HG03520 (cell line): ENCODE data around the gene AATK.

Experiments used
- ATAC-seq: cut with Tn5 transposase; IDR thresholded peaks from one replicate; pipeline ENCODE4 v1.9.1; 2021; ENCODE audit warnings: mild to moderate bottlenecking, moderate library complexity; ENCODE audit not compliant: unreplicated experiment

The AATK gene

DNA sequence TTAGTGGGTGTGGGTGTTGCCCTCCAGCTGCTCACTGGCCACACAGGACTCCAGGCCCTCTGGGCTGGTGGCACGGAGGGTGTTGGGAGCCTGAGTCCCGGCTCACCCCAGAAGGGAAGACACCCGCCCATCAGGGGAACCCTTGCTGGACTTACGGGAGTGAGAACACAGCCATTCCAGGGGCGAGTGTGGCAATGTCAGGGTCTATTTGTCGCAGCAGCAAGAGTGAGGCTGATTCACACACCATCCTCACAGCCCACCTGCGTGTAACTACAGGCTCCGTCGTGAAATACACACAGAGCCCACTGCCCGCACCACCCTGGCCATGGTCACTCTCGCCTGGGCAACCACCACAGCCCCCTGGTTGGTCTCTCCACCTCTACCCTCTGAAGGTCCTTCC lies 17.8 kb upstream of the AATK start:
- ATAC-seq = no peak

DNA sequence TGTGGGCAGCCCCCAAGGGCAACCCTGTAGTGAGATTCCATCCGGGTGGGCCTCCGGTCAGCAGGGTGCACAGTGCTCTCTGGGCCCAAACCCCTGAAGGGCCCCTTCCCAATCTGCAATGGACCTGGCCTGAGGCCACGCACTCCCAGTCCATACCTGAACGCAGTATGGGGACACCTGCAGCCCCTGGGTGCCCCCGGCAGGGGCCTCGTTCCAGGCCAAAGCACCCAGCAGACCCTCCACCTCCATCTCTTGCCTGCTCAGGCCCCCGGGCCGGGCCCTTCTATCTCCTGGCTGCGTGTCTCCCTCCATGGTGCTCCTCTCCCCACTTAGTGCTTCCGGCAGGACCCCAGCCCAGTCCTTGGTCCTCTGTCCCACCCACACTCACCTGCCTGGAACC lies 17.3 kb upstream of the AATK start:
- ATAC-seq = no peak

DNA sequence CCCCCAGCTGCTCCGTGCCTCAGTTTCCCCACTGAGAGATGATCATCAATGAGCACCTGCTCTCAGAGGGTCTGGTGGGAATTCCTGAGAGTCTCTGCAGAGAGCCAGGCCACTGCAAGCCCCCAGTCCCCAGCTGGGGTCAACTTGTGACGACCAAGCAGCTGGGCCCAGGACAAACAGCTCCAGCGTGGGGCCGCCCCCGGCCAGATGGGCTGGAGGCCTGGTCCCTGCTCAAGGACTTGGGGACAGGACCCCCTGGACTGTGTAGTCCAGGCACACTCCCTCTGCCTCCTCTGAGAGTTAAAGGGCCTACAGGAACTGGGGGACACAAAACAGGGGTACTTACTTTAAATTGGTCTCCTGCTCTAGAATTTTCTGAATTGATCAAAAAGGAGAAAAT lies 16.6 kb upstream of the AATK start:
- no peak for ATAC-seq

DNA sequence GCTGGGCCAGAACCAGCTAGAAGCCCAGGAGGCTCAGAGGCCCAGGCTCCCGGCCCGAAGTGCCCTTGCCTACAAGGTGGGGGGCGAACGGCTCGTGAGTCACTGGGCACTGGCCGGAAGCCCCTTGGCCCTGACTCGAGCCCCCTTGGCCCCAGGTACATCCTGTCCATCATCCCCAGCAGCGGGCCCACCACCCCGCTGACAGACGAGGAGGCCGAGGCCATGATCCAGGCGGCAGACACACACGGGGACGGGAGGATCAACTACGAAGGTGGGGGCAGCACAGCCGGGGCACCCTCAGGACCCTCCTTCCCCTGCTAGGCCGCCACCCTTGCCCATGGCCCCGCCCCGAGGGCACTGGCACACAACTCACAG lies 15.8 kb upstream of the AATK start:
- ATAC-seq = no peak

DNA sequence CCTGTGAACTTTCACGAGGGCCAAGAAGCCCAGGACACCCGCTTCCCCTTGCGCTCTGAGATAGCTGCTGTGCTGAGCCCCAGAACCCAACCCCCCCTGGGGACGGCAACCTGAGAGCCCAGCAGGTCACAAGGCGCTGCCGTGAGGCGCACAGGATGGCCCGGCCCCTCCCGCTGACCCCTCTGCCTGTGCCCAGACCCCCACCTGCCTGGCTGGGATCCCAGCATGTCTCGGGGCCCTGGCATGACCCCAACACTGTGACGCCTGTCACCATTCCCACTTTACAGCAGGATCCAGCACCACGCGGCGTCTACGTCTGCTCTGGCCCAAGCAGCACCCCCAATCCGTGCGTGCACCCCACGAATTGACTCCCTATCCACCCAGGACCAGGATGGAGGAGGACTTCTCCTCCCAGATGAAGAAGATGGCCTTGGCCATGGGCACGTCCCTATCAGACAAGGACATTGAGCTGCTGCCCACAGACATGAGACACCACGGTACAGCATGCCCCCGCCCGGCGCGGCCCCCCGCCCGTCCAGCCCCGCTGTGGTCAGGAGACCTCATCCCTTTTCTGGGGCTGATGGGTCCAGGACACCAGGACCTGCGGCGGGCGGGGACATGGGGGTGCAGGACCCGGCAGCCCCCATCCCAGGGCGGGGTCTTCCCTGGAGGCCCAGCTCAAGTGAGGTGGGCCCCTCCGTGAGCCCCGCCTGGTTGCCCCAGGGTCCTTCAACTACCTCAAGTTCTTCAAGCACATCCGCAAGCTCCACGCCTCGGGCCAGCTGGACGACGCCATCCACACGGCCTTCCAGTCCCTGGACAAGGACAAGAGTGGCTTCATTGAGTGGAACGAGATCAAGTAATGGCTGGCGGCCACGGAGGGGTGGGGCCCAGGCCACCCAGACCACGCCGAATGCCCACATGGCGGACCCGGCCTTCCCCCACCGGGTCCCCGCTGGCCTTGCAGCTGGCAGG lies 15.1 kb upstream of the AATK start:
- ATAC-seq = no peak

DNA sequence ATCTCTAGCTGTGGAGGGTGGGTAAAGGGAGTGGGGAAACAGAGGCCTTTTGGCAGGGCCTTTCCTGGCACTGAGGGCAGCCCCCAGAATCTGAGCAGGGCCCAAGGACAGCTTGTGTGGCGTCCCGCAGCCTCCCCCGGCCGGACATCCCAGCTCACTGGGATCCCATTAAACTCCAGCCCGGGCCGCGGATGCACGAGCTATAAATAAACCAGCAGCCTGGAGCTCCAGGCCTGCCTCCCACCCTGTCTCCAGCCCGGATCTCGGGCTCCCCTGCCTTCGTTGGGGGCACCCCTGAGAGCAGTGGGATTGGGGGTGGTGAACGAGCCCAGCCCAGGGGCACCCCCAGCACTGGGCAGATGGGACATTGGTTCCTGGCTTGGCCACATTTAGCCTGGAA lies 13.8 kb upstream of the AATK start:
- no peak for ATAC-seq

DNA sequence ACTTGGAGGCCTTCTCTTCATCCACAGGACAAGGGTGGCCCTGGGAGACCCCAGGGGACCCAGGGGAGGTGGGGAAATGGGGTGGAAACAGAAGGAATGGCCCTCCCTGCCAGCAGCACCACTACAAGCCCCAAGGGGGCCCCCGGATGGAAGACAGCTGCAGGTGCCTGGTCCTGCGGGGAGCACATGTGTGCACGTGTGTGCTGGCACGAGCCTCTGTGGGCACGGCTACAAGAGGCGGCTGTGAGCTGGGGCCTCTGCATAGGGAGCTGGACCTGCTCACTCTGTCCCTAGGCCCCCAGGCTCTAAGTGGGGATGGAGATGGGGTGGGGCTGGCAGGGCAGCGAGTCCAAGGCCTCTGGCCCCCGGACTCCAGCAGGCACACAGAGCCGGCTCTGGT lies 13.2 kb upstream of the AATK start:
- ATAC-seq = no peak

DNA sequence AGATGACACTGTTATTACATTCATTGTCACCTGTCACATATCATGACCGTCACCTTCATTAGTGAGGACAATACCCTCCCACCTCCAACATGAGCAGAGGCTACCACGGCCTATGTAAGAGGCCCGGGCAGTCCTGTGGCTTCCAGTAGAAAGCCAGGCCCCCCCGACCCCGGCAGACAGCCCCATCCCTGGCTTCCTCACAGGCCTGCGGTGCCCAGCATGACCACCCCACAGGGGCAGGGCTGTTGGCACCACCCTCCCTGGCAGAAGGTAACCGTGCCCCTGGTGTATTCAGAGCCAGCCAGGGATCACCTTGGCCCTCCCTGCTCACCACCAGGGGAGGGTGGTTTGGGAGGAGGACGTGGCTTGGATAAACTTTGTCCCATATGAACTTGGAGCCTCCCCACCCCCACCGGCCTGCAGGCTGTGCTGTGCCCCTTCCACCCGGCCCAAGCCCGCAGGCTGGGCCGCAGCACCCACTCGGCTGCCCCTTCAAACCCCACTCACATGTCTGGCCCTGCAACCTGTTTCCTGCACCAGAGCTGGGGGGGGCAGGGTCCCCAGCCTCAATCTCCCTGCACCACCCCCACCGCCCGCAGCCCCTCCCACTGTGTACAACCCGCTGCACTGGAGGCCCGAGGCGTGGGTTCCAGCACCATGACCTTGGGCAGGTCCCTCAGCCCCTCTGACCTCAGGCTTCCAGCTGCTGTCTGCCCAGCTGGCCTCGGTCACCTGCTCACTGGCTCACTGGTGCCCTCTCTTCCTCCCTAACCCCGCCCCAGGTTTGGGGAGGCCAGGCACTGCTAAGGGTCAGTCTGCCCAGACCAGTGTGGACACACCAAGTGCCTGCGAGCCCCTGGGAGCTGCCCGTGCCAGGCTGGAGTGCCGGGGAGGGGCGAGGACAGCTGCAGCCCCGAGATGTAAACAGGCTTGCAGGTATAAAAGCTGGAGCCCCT lies 12.4 kb upstream of the AATK start:
- no peak for ATAC-seq

DNA sequence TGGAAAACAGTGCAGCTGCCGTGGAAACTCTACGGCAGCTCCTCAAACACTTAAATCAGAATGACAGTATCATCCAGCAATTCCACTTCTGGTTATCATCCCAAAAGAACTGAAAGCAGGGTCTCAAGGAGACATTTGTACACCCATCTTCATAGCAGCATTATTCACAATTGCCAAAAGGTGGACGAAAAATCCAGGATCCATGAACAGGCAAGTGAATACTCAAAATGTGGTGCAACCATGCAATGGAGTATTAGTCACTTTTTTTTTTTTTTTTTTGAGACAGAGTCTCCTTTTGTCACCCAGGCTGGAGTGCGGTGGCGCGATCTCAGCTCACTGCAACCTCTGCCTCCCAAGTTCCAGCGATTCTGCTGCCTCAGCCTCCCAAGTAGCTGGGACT lies 10.6 kb upstream of the AATK start:
- no peak for ATAC-seq

DNA sequence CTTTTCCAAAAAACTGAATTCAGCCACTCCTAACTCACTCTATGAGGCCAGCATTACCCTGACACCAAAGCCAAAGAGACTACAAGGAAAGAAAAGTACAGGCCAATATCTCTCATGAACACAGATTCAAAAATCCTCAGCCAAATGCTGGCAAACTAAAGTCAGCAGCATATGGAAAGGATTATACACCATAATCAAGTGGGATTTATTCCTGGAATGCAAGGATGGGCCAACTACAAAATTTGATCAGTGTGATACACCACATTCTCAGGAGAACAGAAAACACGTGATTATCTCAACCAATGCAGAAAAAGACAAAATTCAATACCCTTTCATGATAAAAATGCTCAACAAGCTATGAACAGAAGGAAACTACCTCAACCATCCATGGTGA lies 7.7 kb upstream of the AATK start:
- no peak for ATAC-seq

DNA sequence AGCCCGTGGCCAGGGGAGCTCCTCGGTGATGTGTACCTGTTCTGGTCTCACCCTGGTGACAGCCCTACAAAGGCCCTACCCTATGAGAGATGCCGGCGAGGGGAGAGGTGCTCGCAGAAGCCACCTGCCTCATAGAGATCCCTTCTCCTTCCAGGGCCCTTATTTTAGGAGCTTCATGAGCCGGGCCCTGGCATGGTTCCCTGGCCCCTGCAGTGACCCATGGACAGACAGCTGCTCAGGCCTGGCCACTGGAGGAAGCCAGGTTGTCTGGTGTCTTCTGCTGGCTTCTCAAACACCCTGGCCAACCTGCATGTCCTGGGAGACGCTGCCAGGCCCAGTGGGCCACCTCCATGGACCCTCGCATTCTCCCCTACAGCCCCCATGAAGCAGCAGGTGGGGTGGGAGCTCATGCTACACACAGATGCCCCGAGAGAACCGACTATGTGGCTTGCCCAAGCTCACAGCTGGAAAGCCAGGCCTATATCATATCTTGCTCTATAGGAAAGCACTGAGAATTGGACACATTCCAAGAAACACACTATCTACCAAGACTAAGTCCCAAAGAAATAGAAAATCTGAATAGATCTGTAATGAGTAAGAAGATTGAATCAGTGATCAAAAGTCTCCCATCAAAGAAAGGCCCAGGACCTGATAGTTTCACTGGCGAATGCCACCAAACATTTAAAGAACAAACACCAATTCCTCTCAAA lies 7.2 kb upstream of the AATK start:
- no peak for ATAC-seq

DNA sequence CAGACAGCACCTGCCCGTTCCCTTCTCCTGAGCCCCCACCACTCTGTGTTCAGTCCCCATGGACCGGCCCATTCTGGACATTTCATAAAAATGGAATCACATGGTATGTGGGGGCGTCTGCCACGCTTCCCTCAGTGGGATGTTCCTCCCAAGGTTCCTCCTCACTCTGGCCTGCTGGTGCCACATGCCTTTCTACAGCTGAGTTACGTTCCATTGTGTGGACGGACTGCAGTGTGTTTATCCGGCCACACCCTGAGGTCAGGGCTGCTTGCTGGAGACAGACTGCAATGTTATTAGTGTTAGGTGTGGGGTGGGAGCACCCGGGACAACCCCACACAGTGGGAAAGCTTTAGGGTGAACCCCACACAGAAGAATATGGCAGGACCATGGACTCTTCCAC lies 5.9 kb upstream of the AATK start:
- ATAC-seq = no peak

DNA sequence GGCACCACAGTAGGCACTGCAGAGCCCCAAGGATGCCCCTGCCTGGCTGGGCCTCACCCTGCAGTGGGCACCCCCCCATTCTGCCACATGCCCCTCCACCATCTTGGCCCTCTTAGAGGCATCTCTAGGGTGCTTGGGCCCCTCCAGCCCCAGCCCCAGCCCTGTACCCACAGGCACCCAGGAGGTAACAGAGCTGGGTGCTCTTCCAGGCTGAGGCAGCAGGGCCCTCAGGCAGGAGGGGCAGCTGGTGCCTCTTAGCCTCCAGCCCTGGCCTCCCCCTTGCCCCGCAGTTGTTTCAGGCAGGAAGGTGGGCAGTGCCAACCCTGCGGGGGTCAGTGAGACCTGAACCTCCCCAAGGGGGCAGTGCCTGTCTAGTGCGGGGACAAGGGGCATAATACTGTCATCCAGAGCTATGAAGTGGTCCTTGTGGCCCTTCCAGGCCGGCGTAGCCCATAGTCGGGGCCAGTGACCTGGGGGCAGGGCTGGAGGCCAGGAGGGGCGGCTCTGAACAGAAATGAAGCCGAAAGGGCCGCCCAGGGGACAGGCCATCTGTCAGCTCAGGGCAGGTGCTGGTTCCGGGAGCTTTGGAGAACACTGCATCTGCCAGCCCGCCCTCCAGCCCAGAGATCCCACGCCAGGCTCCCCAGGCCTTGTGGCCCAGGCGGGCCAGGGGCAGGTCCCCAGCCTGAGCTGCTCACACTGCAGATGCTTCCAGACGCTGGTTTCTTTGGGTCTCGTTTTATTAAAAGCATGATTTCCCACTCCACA lies 4.9 kb upstream of the AATK start:
- ATAC-seq = no peak

DNA sequence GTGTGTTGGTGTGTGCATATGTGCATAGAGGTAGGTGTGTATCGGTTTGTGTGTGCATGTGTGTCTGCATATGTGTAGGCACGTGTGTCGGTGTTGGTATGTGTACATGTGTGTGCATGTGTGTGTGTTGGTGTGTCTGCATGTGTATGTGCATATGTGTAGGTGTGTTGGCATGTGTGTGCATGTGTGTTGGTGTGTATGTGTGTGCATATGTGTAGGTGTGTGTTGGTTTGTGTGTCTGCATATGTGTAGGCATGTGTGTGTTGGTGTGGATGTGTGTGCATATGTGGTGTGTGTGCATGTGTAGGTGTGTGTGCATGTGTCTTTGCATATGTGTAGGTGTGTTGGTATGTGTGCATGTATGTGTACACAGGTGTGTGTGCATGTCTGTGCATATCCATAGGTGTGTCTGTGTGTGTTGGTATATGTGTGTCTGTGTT lies 3.9 kb upstream of the AATK start:
- no peak for ATAC-seq

DNA sequence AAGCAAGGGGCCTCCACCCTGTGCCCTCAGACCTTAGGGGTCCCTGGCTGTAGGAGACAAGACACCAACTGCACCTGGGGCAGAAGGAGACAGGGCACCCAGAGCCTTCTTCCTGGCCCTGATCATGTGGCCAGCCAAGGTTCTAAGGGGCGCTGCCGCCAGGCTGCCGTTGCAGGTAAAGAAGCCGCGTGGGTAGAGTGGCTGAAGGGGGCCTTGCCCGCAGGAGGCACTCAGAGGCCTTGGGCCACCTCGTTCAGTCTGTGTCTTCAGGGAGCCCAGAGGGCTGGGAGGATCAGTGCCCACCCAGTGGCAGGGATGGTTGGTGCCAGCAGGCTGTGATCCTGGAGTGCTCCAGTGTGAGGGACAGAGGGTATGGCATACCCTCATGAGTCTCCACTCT lies 1.6 kb upstream of the AATK start:
- no peak for ATAC-seq

DNA sequence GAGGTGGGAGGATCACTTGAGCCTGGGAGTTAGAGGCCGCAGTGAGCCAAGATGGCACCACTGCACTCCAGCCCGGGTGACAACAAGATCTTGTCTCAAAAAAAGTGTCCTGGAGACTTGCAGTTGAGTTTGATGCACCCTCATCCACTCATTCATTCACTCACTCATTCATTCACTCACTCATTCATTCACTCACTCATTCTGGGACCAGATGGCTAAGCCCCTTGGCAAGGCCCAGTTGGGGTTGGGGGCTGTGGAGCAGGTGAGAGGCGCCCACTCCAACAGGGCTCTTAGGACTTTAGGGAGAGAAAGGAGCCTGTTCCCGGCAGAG lies 1.1 kb upstream of the AATK start:
- no peak for ATAC-seq

DNA sequence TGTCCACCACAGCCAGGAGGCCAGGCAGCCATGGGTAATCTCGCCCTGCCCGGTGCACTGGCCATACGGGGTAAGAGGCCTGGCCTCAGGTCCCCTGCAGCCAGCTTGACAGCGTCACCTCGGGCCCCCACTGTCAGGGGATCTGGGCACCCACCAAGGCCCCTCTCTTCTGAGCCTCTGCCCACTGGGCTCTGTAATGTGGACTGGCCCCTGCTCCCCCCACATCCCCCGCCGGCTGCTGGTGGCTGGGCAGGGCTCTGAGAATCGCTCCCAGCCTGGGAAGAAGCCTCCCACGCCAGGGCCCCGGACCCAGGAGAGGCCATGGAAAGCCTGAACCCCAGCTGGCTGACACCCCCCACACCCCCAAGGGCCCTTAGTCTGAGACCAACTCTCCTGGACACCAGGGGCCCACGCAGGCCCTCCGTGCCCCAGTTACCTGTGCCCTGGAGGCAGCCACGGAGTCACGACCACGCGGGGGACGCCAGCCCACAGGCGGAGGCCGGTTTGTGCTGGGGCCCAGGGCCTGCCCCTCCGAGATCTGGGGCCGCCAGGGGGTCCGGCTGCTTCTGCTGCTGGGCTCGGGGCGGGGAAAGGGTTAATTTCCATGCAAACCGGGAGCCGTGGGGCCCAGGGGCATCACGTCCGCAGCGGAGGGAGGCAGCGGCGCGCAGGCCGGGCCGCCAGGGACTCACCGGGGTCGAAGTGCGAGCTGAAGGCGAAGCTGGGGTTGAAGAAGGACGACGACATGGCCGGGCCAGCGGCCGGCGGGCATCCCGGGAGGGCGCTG lies 582 bp downstream of the AATK start, which contains the start of gene PVALEF:
TSS of gene PVALEF (plus strand) at position 262 of the 787 bp plus-strand sequence. CDS start 15,720 bp downstream, outside the sequence.
- no peak for ATAC-seq

DNA sequence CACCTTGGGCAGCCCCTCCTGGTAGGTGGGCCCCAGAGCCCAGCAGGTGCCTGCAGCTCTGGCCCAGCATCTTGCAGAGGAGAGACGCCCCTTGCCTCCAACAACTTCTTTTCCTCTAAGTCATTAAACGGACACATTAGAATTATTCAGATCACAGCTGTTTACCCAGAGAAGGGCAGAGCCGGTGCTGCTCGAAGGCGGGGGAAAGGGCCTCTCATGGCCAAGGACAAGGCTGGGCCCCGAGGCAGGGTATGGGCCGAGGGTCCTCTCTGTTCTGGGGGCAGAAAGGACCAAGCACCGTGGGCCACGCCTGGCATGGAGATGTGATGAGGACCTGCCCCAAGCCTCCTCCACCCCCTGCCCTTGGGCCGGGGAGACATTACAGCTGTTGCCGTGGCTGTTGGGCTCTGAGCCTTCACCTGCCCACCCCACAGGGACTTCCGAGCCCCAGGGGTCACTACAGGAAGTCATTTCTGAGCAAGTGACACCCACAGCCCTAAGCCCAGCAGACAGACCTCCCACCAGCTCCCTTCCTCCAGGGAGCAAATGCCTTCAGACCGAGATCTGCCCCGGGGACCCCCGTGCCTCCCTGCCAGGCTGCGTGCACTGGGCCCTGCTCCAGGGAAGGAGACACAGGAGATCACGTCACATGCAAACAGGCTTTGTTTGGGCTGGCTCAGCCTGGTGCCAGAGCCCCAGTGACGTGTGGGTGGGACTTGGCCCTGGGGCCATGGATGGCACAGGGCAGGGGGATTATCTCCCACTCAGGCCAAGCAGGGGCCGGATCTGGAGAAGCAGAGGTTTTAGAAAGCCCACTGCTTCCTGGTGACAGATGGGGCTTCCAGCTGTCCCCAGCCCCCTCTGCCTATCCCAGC lies 1.4 kb downstream of the AATK start:
- no peak for ATAC-seq
